ENCODE results near the gene MRFAP1L1.
"Not testable (repeated sequence)": the region's sequence is repeated elsewhere in the genome, so short reads cannot be mapped to it uniquely, and the experiment has no call there.

Gene MRFAP1L1

DNA sequence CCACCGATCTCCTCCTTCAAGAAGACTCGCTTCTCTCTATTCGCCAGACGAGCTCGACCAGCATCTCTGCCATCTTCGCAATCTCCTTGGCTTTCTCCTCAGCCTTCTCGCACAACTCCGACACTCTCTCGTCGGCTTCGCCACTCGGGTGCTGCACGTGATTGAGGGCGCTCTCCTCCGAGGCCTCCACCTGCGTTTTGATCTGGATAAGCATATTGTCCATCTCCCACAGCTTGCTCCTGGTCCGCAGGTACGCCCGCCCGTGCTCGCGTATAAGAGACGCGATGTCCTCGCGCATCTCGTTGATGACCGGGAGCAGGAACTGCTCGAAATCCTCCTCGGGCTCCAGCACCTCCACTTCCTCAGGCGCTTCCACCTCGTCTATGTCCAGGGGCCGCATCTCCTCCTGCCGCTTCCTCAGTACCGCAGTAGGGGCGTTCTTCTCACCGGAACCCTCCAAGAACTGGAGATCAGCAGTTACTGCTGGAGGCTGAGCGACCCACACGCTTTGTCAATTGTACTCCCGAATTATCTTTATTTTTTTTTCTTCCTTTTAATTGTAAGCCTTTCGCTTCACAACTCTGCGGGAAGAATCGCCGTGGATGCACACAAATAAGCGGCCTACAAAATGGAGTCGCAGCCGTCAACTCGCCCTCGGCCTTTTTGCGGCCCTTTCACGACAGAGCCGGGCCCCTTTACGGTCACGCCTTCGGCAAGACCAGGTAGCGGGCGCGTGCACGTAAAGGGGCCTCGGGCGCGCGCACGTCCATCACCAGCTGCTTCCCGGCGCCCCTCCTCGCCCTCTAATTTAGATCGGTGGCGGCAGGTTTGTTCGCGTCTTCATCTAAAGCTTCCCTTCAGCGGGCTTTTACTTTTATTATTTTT is at the start of gene MRFAP1L1:
Gene MRFAP1L1 (minus strand): TSS at position 636 of the 885 bp plus-strand sequence. CDS start 236 bp downstream, at position 400.
- Histone ChIP-seq H3K27ac (ENCODE audit: low read depth, low read length) (peak within 1 kb of the TSS; percentile 71), H3K9me3 (ENCODE audit: control insufficient read depth in 1 of 2, low read length in 2 of 2) (no peaks in the 10 kb centered on the region), H3K4me3 (ENCODE audit: low read depth in 1 of 2, low read length in 2 of 2) (peak within 1 kb of the TSS; percentile 88 to 96), H3K36me3 (ENCODE audit: control insufficient read depth in 1 of 2, insufficient read depth in 2 of 2, low read length in 2 of 2) (peaks cover 0 to 4% of the 10 kb centered on the region in 2 donors), H3K4me1 (ENCODE audit: control insufficient read depth in 1 of 2, insufficient read depth in 2 of 2, low read length in 2 of 2) (peaks cover 25 to 37% of the 10 kb centered on the region in 2 donors), H3K9ac (ENCODE audit: low read depth in 1 of 2, low read length in 2 of 2) (peak within 1 kb of the TSS; percentile 90 to 98), H3K27me3 (ENCODE audit: control insufficient read depth in 1 of 2, insufficient read depth in 2 of 2, low read length in 2 of 2) (no peaks in the 10 kb centered on the region)

DNA sequence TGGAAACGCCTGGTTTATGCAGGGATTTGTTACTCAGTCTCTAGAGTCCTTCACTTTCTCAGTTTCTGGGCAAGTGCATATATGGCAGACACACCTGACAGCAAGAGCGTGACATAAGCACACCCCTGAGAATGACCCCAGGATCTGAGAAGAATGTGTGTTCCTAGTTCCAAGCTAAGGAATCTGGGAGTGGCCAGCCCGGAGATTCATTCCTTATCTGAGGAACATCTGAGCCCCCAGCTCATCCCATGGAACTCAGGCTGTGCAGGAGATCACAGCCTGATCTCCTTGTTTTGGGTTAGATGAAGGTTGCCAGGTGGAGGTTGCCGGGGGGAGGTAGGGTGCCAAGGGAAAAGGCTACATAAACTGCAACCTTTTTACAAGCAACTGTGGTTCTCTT is 49.1 kb upstream of the MRFAP1L1 start:
- Histone ChIP-seq H3K9me3 (ENCODE audit: control insufficient read depth in 1 of 2, low read length in 2 of 2) (no peaks in the 10 kb centered on the region), H3K36me3 (ENCODE audit: control insufficient read depth in 1 of 2, insufficient read depth in 2 of 2, low read length in 2 of 2) (no peaks in the 10 kb centered on the region), H3K4me1 (ENCODE audit: control insufficient read depth in 1 of 2, insufficient read depth in 2 of 2, low read length in 2 of 2) (peaks cover 0 to 6% of the 10 kb centered on the region in 2 donors), H3K4me3 (ENCODE audit: low read depth in 1 of 2, low read length in 2 of 2) (no peak overlapping the region), H3K27ac (ENCODE audit: low read depth, low read length) (no peak overlapping the region), H3K9ac (ENCODE audit: low read depth in 1 of 2, low read length in 2 of 2) (no peak overlapping the region), H3K27me3 (ENCODE audit: control insufficient read depth in 1 of 2, insufficient read depth in 2 of 2, low read length in 2 of 2) (no peaks in the 10 kb centered on the region)

DNA sequence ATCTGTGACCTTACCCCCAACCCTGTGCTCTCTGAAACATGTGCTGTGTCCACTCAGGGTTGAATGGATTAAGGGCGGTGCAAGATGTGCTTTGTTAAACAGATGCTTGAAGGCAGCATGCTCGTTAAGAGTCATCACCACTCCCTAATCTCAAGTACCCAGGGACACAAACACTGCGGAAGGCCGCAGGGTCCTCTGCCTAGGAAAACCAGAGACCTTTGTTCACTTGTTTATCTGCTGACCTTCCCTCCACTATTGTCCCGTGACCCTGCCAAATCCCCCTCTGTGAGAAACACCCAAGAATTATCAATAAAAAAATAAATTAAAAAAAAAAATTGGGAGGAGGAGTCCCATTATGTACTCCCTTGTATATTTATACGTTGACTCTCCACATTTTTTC is 46.7 kb upstream of the MRFAP1L1 start:
- peaks cover 16 to 20% of the 10 kb centered on the region in 2 donors for H3K4me1 ChIP-seq (ENCODE audit: control insufficient read depth in 1 of 2, insufficient read depth in 2 of 2, low read length in 2 of 2)
- H3K9me3 ChIP-seq (ENCODE audit: control insufficient read depth in 1 of 2, low read length in 2 of 2); H3K27ac ChIP-seq (ENCODE audit: low read depth, low read length); H3K4me3 ChIP-seq (ENCODE audit: low read depth in 1 of 2, low read length in 2 of 2); H3K9ac ChIP-seq (ENCODE audit: low read depth in 1 of 2, low read length in 2 of 2); H3K36me3 ChIP-seq (ENCODE audit: control insufficient read depth in 1 of 2, insufficient read depth in 2 of 2, low read length in 2 of 2); H3K27me3 ChIP-seq (ENCODE audit: control insufficient read depth in 1 of 2, insufficient read depth in 2 of 2, low read length in 2 of 2): not testable (repeated sequence)

DNA sequence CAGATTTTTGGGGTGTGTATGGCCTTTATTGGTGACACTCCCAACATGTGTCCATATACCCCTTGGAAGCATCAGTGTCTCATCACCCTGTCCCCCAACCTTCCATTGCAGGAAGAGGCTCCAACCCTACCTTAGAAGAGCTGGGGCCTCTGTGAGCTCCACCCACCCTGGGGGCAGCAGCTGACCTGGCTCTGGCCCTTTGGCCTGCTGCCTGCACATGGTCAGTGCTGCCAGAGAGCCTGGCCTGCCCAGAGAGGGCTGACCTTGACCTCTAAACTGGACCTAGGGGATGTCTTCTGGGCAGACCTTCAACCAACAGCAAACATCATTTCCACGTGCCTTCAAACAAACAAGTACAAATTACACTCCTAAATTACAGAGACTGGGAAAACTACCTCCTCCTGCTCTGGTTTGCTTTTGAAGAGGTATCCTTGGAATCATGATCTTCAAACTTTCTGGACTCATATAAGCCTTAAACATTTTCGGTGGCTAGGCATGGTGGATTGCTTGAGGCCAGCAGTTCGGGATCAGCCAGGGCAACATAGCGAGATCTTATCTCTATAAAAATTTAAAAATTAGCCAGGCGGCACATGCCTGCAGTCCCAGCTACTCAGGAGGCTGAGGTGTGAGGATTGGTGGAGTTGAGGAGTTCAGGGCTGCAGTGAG is 45.6 kb upstream of the MRFAP1L1 start:
- Histone ChIP-seq H3K4me3 (ENCODE audit: low read depth in 1 of 2, low read length in 2 of 2) (no peak overlapping the region), H3K9me3 (ENCODE audit: control insufficient read depth in 1 of 2, low read length in 2 of 2) (no peaks in the 10 kb centered on the region), H3K27me3 (ENCODE audit: control insufficient read depth in 1 of 2, insufficient read depth in 2 of 2, low read length in 2 of 2) (no peaks in the 10 kb centered on the region), H3K36me3 (ENCODE audit: control insufficient read depth in 1 of 2, insufficient read depth in 2 of 2, low read length in 2 of 2) (no peaks in the 10 kb centered on the region), H3K27ac (ENCODE audit: low read depth, low read length) (no peak overlapping the region), H3K9ac (ENCODE audit: low read depth in 1 of 2, low read length in 2 of 2) (no peak overlapping the region), H3K4me1 (ENCODE audit: control insufficient read depth in 1 of 2, insufficient read depth in 2 of 2, low read length in 2 of 2) (peaks cover 27 to 30% of the 10 kb centered on the region in 2 donors)

DNA sequence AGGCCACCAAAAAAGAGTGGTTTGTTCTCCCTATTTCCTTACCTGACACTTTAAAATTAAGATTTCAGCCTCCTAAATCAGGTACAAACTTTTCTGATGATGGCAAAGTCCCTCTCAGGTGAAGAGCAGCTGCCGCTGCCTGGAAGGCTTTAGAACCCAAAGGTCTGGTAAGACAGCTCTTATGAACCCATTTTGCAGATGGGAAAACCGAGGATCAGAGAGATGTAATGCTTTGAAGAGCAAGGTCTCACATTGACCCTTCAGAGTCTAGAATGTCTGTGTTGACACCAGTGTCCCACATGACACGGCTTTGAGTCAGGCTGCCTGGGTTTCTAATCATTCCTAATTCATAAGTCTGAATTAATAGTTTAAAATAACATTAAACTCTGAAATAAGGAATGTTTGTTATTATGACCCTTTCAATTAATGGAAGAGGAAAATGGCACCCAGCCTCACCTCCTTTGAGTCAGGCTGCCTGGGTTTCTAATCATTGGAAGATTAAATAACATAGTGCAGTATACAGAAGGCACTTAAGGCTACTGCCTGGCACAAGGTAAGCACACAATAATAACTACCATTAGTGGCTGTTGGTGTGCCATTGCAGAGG is 44.9 kb upstream of the MRFAP1L1 start:
- Histone ChIP-seq H3K4me1 (ENCODE audit: control insufficient read depth in 1 of 2, insufficient read depth in 2 of 2, low read length in 2 of 2) (peaks cover 34 to 37% of the 10 kb centered on the region in 2 donors), H3K36me3 (ENCODE audit: control insufficient read depth in 1 of 2, insufficient read depth in 2 of 2, low read length in 2 of 2) (no peaks in the 10 kb centered on the region), H3K4me3 (ENCODE audit: low read depth in 1 of 2, low read length in 2 of 2) (no peak overlapping the region), H3K27me3 (ENCODE audit: control insufficient read depth in 1 of 2, insufficient read depth in 2 of 2, low read length in 2 of 2) (no peaks in the 10 kb centered on the region), H3K27ac (ENCODE audit: low read depth, low read length) (no peak overlapping the region), H3K9ac (ENCODE audit: low read depth in 1 of 2, low read length in 2 of 2) (no peak overlapping the region), H3K9me3 (ENCODE audit: control insufficient read depth in 1 of 2, low read length in 2 of 2) (no peaks in the 10 kb centered on the region)

DNA sequence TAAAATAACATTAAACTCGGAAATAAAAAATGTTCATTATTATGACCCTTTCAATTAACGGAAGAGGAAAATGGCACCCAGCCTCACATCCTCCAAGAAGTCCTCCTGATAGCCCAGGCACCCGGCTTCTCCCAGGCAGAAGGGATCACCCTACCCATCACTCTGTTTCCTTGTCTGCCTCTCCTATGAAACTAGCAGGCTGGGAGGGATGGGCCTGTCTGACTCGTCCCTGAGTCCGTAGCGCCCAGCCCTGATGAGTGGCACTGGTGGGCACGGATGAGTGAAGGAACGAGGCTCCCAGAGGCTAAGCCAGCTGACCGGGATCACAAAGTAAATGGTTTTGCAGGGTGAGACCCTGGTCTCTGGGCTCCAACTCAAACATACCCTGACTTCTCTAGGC is 44.2 kb upstream of the MRFAP1L1 start:
- H3K27ac ChIP-seq (ENCODE audit: low read depth, low read length) = no peak overlapping the region
- no peak overlapping the region for H3K4me3 ChIP-seq (ENCODE audit: low read depth in 1 of 2, low read length in 2 of 2)
- H3K9me3 ChIP-seq (ENCODE audit: control insufficient read depth in 1 of 2, low read length in 2 of 2) = no peaks in the 10 kb centered on the region
- H3K36me3 ChIP-seq (ENCODE audit: control insufficient read depth in 1 of 2, insufficient read depth in 2 of 2, low read length in 2 of 2) = no peaks in the 10 kb centered on the region
- H3K27me3 ChIP-seq (ENCODE audit: control insufficient read depth in 1 of 2, insufficient read depth in 2 of 2, low read length in 2 of 2) = no peaks in the 10 kb centered on the region
- H3K9ac ChIP-seq (ENCODE audit: low read depth in 1 of 2, low read length in 2 of 2) = no peak overlapping the region
- H3K4me1 ChIP-seq (ENCODE audit: control insufficient read depth in 1 of 2, insufficient read depth in 2 of 2, low read length in 2 of 2) = peaks cover 38 to 44% of the 10 kb centered on the region in 2 donors

DNA sequence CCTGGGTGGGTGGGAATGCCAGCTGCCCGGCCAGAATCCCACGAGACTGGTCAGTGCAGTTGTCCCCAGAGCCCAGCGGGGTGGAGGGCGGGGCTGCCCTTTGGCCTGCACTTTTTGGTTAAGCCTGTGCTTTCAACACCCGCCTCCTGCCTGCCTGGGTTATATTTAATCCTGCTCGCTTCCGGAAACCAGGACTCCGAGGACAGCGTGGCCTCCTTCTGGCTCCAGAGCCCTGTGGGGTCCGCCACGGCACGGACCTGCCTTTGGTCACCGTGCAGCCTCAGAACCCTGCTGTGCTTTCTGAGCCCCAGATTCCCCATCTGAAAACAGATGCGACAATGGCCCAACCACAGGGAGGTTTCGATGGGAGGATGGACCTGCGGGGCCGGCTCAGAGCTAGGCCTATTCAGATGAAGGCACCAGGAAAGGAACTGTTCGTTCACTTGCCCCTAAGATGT is 43.5 kb upstream of the MRFAP1L1 start:
- Histone ChIP-seq H3K27ac (ENCODE audit: low read depth, low read length) (no peak overlapping the region), H3K9ac (ENCODE audit: low read depth in 1 of 2, low read length in 2 of 2) (no peak overlapping the region), H3K4me3 (ENCODE audit: low read depth in 1 of 2, low read length in 2 of 2) (no peak overlapping the region), H3K36me3 (ENCODE audit: control insufficient read depth in 1 of 2, insufficient read depth in 2 of 2, low read length in 2 of 2) (no peaks in the 10 kb centered on the region), H3K4me1 (ENCODE audit: control insufficient read depth in 1 of 2, insufficient read depth in 2 of 2, low read length in 2 of 2) (peaks cover 46 to 51% of the 10 kb centered on the region in 2 donors), H3K9me3 (ENCODE audit: control insufficient read depth in 1 of 2, low read length in 2 of 2) (no peaks in the 10 kb centered on the region), H3K27me3 (ENCODE audit: control insufficient read depth in 1 of 2, insufficient read depth in 2 of 2, low read length in 2 of 2) (no peaks in the 10 kb centered on the region)

DNA sequence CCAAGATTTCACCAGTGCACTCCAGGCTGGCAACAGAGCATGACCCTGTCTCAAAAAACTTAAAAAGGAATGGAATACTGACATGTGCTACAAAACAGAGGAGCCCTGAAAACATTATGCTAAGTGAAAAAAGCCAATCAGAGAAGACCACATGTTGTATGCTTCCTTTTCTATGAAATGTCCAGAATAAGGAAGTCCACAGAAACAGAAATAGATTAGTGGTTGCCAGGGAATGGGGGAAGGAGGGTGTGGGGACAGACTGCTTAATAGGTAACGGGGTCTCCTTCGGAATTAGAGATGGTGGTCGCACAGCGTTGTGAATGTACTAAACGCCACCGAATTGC is 42.8 kb upstream of the MRFAP1L1 start:
- H3K4me3 ChIP-seq (ENCODE audit: low read depth in 1 of 2, low read length in 2 of 2) = no peak overlapping the region
- no peak overlapping the region for H3K27ac ChIP-seq (ENCODE audit: low read depth, low read length)
- H3K9me3 ChIP-seq (ENCODE audit: control insufficient read depth in 1 of 2, low read length in 2 of 2) = no peaks in the 10 kb centered on the region
- H3K36me3 ChIP-seq (ENCODE audit: control insufficient read depth in 1 of 2, insufficient read depth in 2 of 2, low read length in 2 of 2) = no peaks in the 10 kb centered on the region
- no peak overlapping the region for H3K9ac ChIP-seq (ENCODE audit: low read depth in 1 of 2, low read length in 2 of 2)
- no peaks in the 10 kb centered on the region for H3K27me3 ChIP-seq (ENCODE audit: control insufficient read depth in 1 of 2, insufficient read depth in 2 of 2, low read length in 2 of 2)
- peaks cover 53 to 58% of the 10 kb centered on the region in 2 donors for H3K4me1 ChIP-seq (ENCODE audit: control insufficient read depth in 1 of 2, insufficient read depth in 2 of 2, low read length in 2 of 2)

DNA sequence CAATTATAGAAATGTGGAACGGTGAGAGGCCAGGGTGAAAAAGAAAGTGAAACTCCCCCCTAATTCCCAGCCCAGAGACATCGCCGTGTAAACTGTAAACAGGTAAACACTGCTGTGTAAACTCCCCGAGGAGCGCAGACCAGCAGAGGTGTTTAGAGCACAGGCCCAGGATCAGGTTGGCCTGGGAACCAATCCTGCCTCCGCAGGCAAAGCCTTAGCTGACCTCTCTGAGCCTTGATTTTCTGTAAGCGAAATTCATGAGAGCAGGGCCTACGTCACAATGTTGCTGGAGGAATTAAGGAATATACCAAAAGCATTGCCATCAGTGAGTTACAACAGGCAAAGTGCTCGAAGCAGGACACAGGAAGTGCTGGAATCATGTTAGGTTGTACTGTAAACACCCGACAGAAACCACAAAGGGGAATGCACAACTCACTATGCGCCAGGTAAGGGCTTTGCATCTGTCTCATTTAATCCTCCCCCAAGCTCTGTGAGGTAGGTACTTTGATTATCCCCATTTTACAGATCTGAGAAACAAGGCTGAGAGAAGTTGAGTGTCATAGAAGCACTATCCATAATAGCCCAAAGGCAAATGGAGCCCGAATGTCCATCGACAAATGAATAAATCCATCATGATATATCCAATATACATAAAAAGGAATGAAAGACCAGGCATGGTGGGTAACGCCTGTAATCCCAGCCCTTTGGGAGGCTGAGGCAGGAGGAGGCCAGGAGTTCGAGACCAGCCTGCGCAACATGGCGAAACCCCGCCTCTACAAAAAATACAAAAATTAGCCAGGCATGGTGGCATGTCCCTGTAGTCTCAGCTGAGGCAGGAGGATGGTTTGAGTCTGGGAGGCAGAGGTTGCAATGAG is 42.2 kb upstream of the MRFAP1L1 start:
- Histone ChIP-seq H3K4me1 (ENCODE audit: control insufficient read depth in 1 of 2, insufficient read depth in 2 of 2, low read length in 2 of 2) (peaks cover 58 to 64% of the 10 kb centered on the region in 2 donors), H3K9ac (ENCODE audit: low read depth in 1 of 2, low read length in 2 of 2) (no peak overlapping the region), H3K4me3 (ENCODE audit: low read depth in 1 of 2, low read length in 2 of 2) (peak overlapping the region; percentile 24 to 42), H3K36me3 (ENCODE audit: control insufficient read depth in 1 of 2, insufficient read depth in 2 of 2, low read length in 2 of 2) (no peaks in the 10 kb centered on the region), H3K27me3 (ENCODE audit: control insufficient read depth in 1 of 2, insufficient read depth in 2 of 2, low read length in 2 of 2) (no peaks in the 10 kb centered on the region), H3K9me3 (ENCODE audit: control insufficient read depth in 1 of 2, low read length in 2 of 2) (no peaks in the 10 kb centered on the region), H3K27ac (ENCODE audit: low read depth, low read length) (no peak overlapping the region)
